Measurements from ENCODE around the gene NRIP1. TPM values are rescaled to one million over a fixed set of nuclear protein-coding genes. Genes with fewer than 3 reads are reported as not detected.
A peak's percentile ranks its signal among the peaks of the same experiment; 100 is the strongest.

The NRIP1 gene
- total and polyA plus RNA-seq, 2 of the 8 experiments (the other 6 are each of a cell fraction or from before 2014, with no cell fraction given) = 1.5 to 9.3 TPM

- no peak for FAIRE-seq
- CTCF ChIA-PET (ENCODE audit: partially characterized antibody) = no interaction called here
- Histone ChIP-seq H3K36me3 (ENCODE audit: control insufficient read depth in 2 of 4, insufficient read depth in 4 of 4, low read length in 3 of 4) (no peaks in the 10 kb centered on the region), H3K4me1 (replicated peaks in 1 of 4; ENCODE audit: control insufficient read depth in 3 of 4, insufficient read depth in 4 of 4, low read length in 3 of 4) (peaks cover 0 to 7% (median 3%) of the 10 kb centered on the region in 4 experiments; a peak in 4 of 7 replicates), H3K14ac (ENCODE audit: insufficient read length) (no peak overlapping the region), H3K79me1 (ENCODE audit: low read depth, low read length) (no peaks in the 10 kb centered on the region), H4K8ac (ENCODE audit: extremely low read depth, insufficient read depth, low read length) (no peak overlapping the region), H2AK5ac (ENCODE audit: low read depth, low read length) (no peak overlapping the region), H4K20me1 (replicated peaks in 1 of 2; ENCODE audit: control insufficient read depth in 1 of 2, insufficient read depth in 2 of 2, low read length in 2 of 2) (no peaks in the 10 kb centered on the region), H4K91ac (replicated peaks; ENCODE audit: insufficient read length, low read length) (no peak overlapping the region), H2AFZ (ENCODE audit: low read length) (no peak overlapping the region), H3K79me2 (ENCODE audit: control insufficient read depth in 1 of 2, insufficient read depth in 2 of 2, low read length in 2 of 2) (peaks cover 0 to 56% of the 10 kb centered on the region in 2 experiments; a peak in 3 of 4 replicates), H2BK15ac (ENCODE audit: low read length) (no peak overlapping the region), H2BK120ac (replicated peaks; ENCODE audit: low read depth, low read length) (no peak overlapping the region), H2BK5ac (ENCODE audit: low read depth, low read length) (no peak overlapping the region), H3K27me3 (replicated peaks in 1 of 4; ENCODE audit: control insufficient read depth in 3 of 4, extremely low read depth in 1 of 4, insufficient read depth in 3 of 4, low read length in 3 of 4) (peaks cover 0 to 9% (median 3%) of the 10 kb centered on the region in 4 experiments; a peak in 2 of 7 replicates), H3K4me3 (ENCODE audit: extremely low read depth in 1 of 4, insufficient read depth in 2 of 4, low read depth in 3 of 4, low read length in 4 of 4) (peak overlapping the region; percentile 39 to 75 (median 67); a peak in 7 of 8 replicates), H3K18ac (ENCODE audit: extremely low read depth, low read length) (no peak overlapping the region), H3K23ac (ENCODE audit: insufficient read length) (no peak overlapping the region), H3K56ac (replicated peaks; ENCODE audit: insufficient read length, low read depth, low read length) (no peak overlapping the region), H3K4me2 (ENCODE audit: insufficient read depth in 1 of 2, low read depth in 2 of 2, low read length in 2 of 2) (peak overlapping the region; percentile 69 to 85; a peak in 3 of 4 replicates), H3K27ac (ENCODE audit: low read depth, low read length) (no peak overlapping the region), H4K5ac (ENCODE audit: insufficient read length, low read depth, low read length) (no peak overlapping the region), H3K23me2 (ENCODE audit: low read depth, low read length) (peaks cover 11% of the 10 kb centered on the region), H2BK20ac (ENCODE audit: low read length) (no peak overlapping the region), H2BK12ac (ENCODE audit: low read depth, low read length) (peak overlapping the region; percentile 19; the same call in 1 of the 2 replicates), H3K9ac (replicated peaks in 1 of 4; ENCODE audit: extremely low read depth in 1 of 4, low read depth in 3 of 4, low read length in 3 of 4) (peak overlapping the region in 1 of 4 experiments; percentile 55; a peak in 2 of 7 replicates), H3K9me3 (ENCODE audit: insufficient read depth in 2 of 2, low read depth in 1 of 2, low read length in 1 of 2) (no peaks in the 10 kb centered on the region), H3K4ac (replicated peaks; ENCODE audit: insufficient read length, low read depth, low read length) (no peak overlapping the region)
- no peak for DNase-seq (ENCODE audit: low read depth in 1 of 2, low spot score in 2 of 2)
- POLR2A ChIA-PET (ENCODE audit: partially characterized antibody) = interaction anchor here (1.2 kb wide), 1 partner anchor 13 kb away, joined by 3 read pairs; no protein-coding TSS in a partner anchor
- no peak for TF ChIP-seq SRF (IDR thresholded peaks at IDR 0.05; ENCODE audit: low read depth, low read length)
- 32% methylated on average over 11 of the region's 11 CpGs; no CpG with 5 or more reads in 1 of the 2 experiments for WGBS, 2 experiments (ENCODE audit: extremely low coverage in 1 of 2, insufficient coverage in 1 of 2, insufficient read length in 1 of 2, insufficient replicate concordance in 2 of 2, low coverage in 1 of 2, low lambda C conversion rate in 2 of 2, missing lambda C conversion rate in 1 of 2)
Measured at GRCh38 chr21:15063081-15063813, 1.6 kb downstream of the NRIP1 start.
